ENCODE measurements around the gene HGS. TPM values are rescaled to one million over a fixed set of nuclear protein-coding genes. Genes with fewer than 3 reads are reported as not detected.
A peak's percentile ranks its signal among the peaks of the same experiment; 100 is the strongest.

Gene HGS
- total RNA-seq, 2 donors from 2014 or later, result 102 to 167 TPM

DNA sequence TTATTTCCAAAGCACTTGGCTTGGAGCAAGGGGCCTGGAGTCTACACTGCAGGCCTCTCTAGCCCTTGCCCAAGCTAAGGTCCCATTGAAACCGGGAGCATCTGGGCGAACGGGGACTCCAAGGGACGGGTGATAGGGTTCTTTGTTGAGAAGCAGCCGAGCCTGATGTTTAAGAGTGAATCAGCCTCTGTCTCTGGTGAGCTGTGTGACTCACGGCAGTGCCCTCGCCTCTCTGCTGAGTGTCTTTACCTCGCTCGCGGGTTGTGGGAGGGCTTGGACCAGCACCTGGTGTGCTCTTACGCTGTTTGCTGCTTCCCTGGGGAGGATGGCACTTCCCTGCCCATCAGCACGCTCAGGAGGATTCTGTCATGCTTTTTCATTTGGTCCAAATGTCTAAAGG lies 1.3 kb downstream of the HGS start:
- no peak for DNase-seq (ENCODE audit: low spot score)
- Histone ChIP-seq H3K9me3 (no peaks in the 10 kb centered on the region), H3K4me3 (peak overlapping the region; percentile 96 to 97), H3K27ac (no peak overlapping the region), H3K36me3 (peaks cover 0 to 29% of the 10 kb centered on the region in 2 donors), H3K4me1 (replicated peaks) (peaks cover 11% of the 10 kb centered on the region), H3K27me3 (replicated peaks; ENCODE audit: insufficient read depth) (no peaks in the 10 kb centered on the region)
- TF ChIP-seq CTCF (IDR thresholded peaks at IDR 0.05) (no peak), POLR2A (IDR thresholded peaks at IDR 0.05) (no peak), POLR2AphosphoS5 (IDR thresholded peaks at IDR 0.05) (no peak)
- intact Hi-C loops (cut with DNase I), result no loop called here
- 72% methylated on average over 12 of the region's 12 CpGs for WGBS

DNA sequence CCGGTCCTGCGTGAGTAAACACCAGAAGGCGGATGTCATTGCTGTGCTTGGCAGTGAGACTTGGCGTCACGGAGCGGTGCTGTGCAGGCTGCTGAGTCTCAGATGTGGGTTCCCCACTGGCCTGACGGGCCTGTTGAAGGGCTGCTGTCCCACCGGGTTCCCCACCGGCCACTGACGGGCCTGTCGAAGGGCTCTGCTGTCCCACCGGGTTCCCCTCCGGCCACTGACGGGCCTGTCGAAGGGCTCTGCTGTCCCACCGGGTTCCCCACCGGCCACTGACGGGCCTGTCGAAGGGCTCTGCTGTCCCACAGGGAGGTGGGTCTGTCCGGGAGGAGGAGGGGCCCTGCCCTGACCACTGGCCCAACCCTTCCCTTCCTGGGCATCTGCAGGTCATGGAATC lies 2.8 kb downstream of the HGS start:
- no peak for DNase-seq (ENCODE audit: low spot score)
- peaks cover 3 to 42% of the 10 kb centered on the region in 2 donors for H3K36me3 ChIP-seq
- H3K27ac ChIP-seq, result no peak overlapping the region
- 85% methylated on average over 17 of the region's 20 CpGs for WGBS
- H3K9me3 ChIP-seq, result no peaks in the 10 kb centered on the region
- TF ChIP-seq POLR2A (IDR thresholded peaks at IDR 0.05), result no peak
- TF ChIP-seq POLR2AphosphoS5 (IDR thresholded peaks at IDR 0.05), result no peak
- no peak for TF ChIP-seq CTCF (IDR thresholded peaks at IDR 0.05)
- H3K27me3 ChIP-seq (replicated peaks; ENCODE audit: insufficient read depth), result no peaks in the 10 kb centered on the region
- H3K4me3 ChIP-seq, result no peak overlapping the region
- peaks cover 11% of the 10 kb centered on the region for H3K4me1 ChIP-seq (replicated peaks)
- intact Hi-C loops (cut with DNase I), result no loop called here

- no peak for DNase-seq (ENCODE audit: low spot score)
- Histone ChIP-seq H3K36me3 (peaks cover 3 to 51% of the 10 kb centered on the region in 2 donors), H3K9me3 (no peaks in the 10 kb centered on the region), H3K27me3 (replicated peaks; ENCODE audit: insufficient read depth) (no peaks in the 10 kb centered on the region), H3K4me1 (replicated peaks) (peaks cover 11% of the 10 kb centered on the region), H3K4me3 (no peak overlapping the region), H3K27ac (no peak overlapping the region)
- intact Hi-C loops (cut with DNase I), result no loop called here
- no peak for TF ChIP-seq POLR2A (IDR thresholded peaks at IDR 0.05)
- no peak for TF ChIP-seq POLR2AphosphoS5 (IDR thresholded peaks at IDR 0.05)
- TF ChIP-seq CTCF (IDR thresholded peaks at IDR 0.05), result no peak
- WGBS, result 95% methylated on average over 29 of the region's 41 CpGs
These were observed 4.1 kb downstream of the HGS start for GRCh38 chr17:81687770-81688541.

DNA sequence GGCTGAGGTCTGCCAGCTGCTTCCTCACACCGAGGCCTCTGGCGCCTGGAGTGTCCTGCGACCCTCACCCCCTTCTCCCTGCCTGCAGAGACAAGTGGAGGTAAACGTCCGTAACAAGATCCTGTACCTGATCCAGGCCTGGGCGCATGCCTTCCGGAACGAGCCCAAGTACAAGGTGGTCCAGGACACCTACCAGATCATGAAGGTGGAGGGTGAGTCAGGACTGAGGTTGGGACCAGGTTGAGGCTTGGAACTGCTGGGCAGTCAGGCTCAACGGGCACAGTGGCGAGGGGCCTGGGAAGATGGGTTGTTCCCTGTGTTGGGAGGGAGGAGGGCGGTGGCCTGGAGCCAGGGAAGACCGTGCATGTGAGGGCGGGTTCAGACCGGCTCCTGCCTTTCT lies 4.8 kb downstream of the HGS start:
- peaks cover 11% of the 10 kb centered on the region for H3K4me1 ChIP-seq (replicated peaks)
- intact Hi-C loops (cut with DNase I), result no loop called here
- WGBS, result 59% methylated on average over 14 of the region's 14 CpGs
- H3K36me3 ChIP-seq, result peaks cover 3 to 51% of the 10 kb centered on the region in 2 donors
- no peaks in the 10 kb centered on the region for H3K9me3 ChIP-seq
- H3K27me3 ChIP-seq (replicated peaks; ENCODE audit: insufficient read depth), result no peaks in the 10 kb centered on the region
- TF ChIP-seq POLR2AphosphoS5 (IDR thresholded peaks at IDR 0.05), result no peak
- TF ChIP-seq CTCF (IDR thresholded peaks at IDR 0.05), result no peak
- no peak for TF ChIP-seq POLR2A (IDR thresholded peaks at IDR 0.05)
- DNase-seq (ENCODE audit: low spot score), result no peak
- no peak overlapping the region for H3K4me3 ChIP-seq
- no peak overlapping the region for H3K27ac ChIP-seq

- Histone ChIP-seq H3K4me1 (replicated peaks) (peaks cover 3% of the 10 kb centered on the region), H3K27ac (no peak overlapping the region), H3K9me3 (no peaks in the 10 kb centered on the region), H3K4me3 (no peak overlapping the region), H3K36me3 (peaks cover 12 to 61% of the 10 kb centered on the region in 2 donors), H3K27me3 (replicated peaks; ENCODE audit: insufficient read depth) (no peaks in the 10 kb centered on the region)
- TF ChIP-seq POLR2AphosphoS5 (IDR thresholded peaks at IDR 0.05) (no peak), POLR2A (IDR thresholded peaks at IDR 0.05) (no peak), CTCF (IDR thresholded peaks at IDR 0.05) (no peak)
- whole genome bisulfite sequencing, result 90% methylated on average over 18 of the region's 18 CpGs
- no peak for DNase-seq (ENCODE audit: low spot score)
- intact Hi-C loops (cut with DNase I), result no loop called here
These were observed 6.3 kb downstream of the HGS start for GRCh38 chr17:81690066-81690465.

Measured in prostate gland (tissue), 2 donors.